ENCODE data around the gene TSPAN7.

TSPAN7 gene

GRCh38 chrX:38618180-38618579 is 56.8 kb downstream of the TSPAN7 start:
- TF ChIP-seq, protein P1, sequence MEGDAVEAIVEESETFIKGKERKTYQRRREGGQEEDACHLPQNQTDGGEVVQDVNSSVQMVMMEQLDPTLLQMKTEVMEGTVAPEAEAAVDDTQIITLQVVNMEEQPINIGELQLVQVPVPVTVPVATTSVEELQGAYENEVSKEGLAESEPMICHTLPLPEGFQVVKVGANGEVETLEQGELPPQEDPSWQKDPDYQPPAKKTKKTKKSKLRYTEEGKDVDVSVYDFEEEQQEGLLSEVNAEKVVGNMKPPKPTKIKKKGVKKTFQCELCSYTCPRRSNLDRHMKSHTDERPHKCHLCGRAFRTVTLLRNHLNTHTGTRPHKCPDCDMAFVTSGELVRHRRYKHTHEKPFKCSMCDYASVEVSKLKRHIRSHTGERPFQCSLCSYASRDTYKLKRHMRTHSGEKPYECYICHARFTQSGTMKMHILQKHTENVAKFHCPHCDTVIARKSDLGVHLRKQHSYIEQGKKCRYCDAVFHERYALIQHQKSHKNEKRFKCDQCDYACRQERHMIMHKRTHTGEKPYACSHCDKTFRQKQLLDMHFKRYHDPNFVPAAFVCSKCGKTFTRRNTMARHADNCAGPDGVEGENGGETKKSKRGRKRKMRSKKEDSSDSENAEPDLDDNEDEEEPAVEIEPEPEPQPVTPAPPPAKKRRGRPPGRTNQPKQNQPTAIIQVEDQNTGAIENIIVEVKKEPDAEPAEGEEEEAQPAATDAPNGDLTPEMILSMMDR (IDR thresholded peaks at IDR 0.05; ENCODE audit: insufficient read depth, low read length): no peak
- TF ChIP-seq SPI1 (IDR thresholded peaks at IDR 0.05; ENCODE audit: borderline replicate concordance, low read depth): peak; percentile 66; the same call in 1 of the 2 replicates
- TF ChIP-seq POLR2AphosphoS5 (IDR thresholded peaks at IDR 0.05; ENCODE audit: low read depth): no peak
- no peak for TF ChIP-seq GABPA (IDR thresholded peaks at IDR 0.05; ENCODE audit: low read depth)
- Histone ChIP-seq H3K27ac (replicated peaks) (no peak overlapping the region), H3K27me3 (ENCODE audit: insufficient read depth, poor library complexity, severe bottlenecking) (no peaks in the 10 kb centered on the region), H3K4me3 (replicated peaks; ENCODE audit: insufficient read depth, low read length) (no peak overlapping the region)
- DNase-seq (ENCODE audit: low read depth in 1 of 2, low spot score in 1 of 2): peak in 1 of 2 experiments; percentile 26

DNA sequence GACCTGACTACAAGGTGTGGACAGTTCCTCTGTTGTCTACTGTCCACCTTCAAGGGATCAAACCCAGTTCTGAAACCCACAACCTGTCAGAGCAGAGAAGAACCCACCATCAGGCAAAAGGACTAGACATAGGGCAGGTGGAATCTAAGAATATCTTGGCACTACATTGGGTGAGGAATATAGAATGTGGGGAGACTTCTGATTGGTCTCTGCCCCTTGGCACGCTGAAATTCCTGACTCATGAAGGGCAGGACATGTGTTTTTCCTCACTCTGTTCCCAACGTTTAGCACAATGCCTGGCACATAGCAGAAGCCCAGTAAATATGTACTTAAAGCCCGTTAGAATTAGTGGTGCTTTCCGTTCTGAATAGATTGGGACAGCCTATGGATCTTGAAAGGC is 59.3 kb downstream of the TSPAN7 start:
- Histone ChIP-seq H3K4me3 (replicated peaks; ENCODE audit: insufficient read depth, low read length) (no peak overlapping the region), H3K27ac (replicated peaks) (no peak overlapping the region), H3K27me3 (ENCODE audit: insufficient read depth, poor library complexity, severe bottlenecking) (no peaks in the 10 kb centered on the region)
- TF ChIP-seq POLR2AphosphoS5 (IDR thresholded peaks at IDR 0.05; ENCODE audit: low read depth) (no peak), REST (IDR thresholded peaks at IDR 0.05; ENCODE audit: insufficient replicate concordance, low read depth) (no peak), SPI1 (IDR thresholded peaks at IDR 0.05; ENCODE audit: borderline replicate concordance, low read depth) (no peak), GABPA (IDR thresholded peaks at IDR 0.05; ENCODE audit: low read depth) (no peak)
- TF ChIP-seq, protein P1 (IDR thresholded peaks at IDR 0.05; ENCODE audit: insufficient read depth, low read length): no peak
- no peak for DNase-seq (ENCODE audit: low read depth in 1 of 2, low spot score in 1 of 2)

DNA sequence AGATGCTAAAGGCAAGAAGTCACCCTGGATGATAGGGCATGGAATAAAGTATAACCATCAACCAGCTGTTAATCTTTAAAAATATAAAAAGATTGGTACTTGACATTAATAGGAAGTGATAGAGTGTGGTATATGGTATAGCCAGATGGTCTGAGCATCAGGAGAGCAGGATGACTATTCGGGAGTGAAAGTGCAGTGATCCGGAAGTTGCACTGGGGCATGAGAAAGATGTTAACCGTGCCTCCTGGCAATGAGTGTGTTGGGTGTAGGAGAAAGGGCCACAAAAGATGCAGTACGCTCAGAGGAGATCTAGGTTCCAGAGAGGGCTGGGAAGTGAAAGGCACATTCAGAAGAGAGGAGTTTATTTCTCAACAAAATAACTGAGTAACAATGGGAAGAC is 65.0 kb downstream of the TSPAN7 start:
- Histone ChIP-seq H3K27ac (replicated peaks) (no peak overlapping the region), H3K27me3 (ENCODE audit: insufficient read depth, poor library complexity, severe bottlenecking) (no peaks in the 10 kb centered on the region), H3K4me3 (replicated peaks; ENCODE audit: insufficient read depth, low read length) (no peak overlapping the region)
- no peak for TF ChIP-seq GABPA (IDR thresholded peaks at IDR 0.05; ENCODE audit: low read depth)
- no peak for TF ChIP-seq SPI1 (IDR thresholded peaks at IDR 0.05; ENCODE audit: borderline replicate concordance, low read depth)
- TF ChIP-seq REST (IDR thresholded peaks at IDR 0.05; ENCODE audit: insufficient replicate concordance, low read depth): no peak
- TF ChIP-seq, protein P1 (IDR thresholded peaks at IDR 0.05; ENCODE audit: insufficient read depth, low read length): no peak
- TF ChIP-seq POLR2AphosphoS5 (IDR thresholded peaks at IDR 0.05; ENCODE audit: low read depth): no peak
- DNase-seq (ENCODE audit: low read depth in 1 of 2, low spot score in 1 of 2): no peak

DNA sequence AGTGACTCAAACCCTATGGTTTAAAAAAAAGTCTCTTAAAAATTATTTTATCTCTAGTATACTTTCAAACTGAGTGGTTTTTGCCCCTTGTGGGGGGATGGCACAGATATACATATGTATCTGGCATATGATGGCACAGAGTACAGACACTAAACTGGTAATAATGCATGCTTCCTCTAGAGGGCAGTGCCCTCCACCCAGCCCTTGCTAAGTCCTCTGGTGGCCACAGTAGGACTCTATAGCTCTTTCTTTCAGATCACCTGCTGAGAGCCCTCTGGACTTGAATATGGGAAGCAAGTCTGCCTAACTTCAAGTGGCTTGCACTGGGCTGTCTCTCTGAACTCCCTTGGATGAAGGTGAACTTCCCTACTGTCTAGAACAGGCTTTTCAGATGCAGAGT is 66.3 kb downstream of the TSPAN7 start:
- Histone ChIP-seq H3K27me3 (ENCODE audit: insufficient read depth, poor library complexity, severe bottlenecking) (no peaks in the 10 kb centered on the region), H3K4me3 (replicated peaks; ENCODE audit: insufficient read depth, low read length) (no peak overlapping the region), H3K27ac (replicated peaks) (no peak overlapping the region)
- TF ChIP-seq SPI1 (IDR thresholded peaks at IDR 0.05; ENCODE audit: borderline replicate concordance, low read depth): no peak
- TF ChIP-seq, protein P1 (IDR thresholded peaks at IDR 0.05; ENCODE audit: insufficient read depth, low read length): peak; percentile 46
- DNase-seq (ENCODE audit: low read depth in 1 of 2, low spot score in 1 of 2): peak; percentile 13 to 45
